Activated CD4-positive, alpha-beta T cell treated with anti-CD3 and anti-CD28 coated beads, Interleukin-2, amount 50 U/mL, for 48 hours (primary cell): Measurements from ENCODE around the gene RAI1.
A peak's percentile ranks its signal among the peaks of the same experiment; 100 is the strongest.
"Not testable (repeated sequence)": the region's sequence is repeated elsewhere in the genome, so short reads cannot be mapped to it uniquely, and the experiment has no call there.

Source experiments
- DNase-seq, 2 experiments: peaks; one replicate each; pipeline ENCODE4 v3.0.0-alpha.2; 2020

The RAI1 gene

DNA sequence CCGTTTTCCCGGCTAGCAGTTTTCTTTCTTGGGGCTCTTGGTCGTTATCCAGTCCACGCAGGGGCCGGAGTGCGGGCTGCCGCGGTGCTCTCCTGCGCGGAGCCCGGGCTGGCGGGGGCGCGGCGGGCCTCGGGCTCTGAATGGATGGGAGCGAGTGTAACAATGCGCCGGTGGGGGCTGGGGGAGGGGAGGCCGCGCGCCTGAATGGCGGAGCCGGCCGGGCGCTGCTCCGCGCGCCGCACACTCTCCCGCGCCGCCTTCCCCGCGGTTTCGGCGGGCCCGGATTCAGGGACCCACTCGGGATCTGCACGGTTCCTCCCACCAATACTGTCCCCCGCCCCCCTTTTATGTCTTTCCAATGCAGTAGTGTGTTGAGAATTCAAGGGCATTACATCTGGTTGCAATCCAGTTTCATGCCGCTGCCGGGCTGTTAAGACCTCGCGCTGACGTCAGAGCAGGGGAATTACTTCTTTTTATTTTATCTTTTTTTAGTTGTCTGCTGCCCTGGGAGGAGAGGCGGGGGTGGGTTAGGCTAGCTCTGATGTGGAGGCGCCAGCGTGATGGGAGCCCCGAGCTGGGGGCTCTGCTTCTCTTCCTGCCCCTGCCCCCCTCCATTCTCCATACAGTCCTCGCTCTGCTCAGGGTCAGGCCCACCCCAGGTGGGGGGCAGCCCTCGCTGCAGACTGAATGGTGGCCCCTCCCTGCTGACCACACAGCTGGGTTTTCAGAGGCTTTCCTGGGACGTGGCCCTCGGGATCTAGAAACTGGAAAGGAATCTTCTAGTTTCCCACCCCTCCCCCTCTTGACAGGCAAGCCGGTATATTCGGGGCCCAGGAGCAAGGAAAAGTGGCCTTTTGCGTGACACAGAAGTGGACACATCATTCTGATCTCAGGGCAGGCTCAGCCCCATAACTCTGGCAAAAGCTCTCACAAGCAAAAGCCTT is 1.8 kb downstream of the RAI1 start:
- DNase-seq: peak; percentile 71 to 77

DNA sequence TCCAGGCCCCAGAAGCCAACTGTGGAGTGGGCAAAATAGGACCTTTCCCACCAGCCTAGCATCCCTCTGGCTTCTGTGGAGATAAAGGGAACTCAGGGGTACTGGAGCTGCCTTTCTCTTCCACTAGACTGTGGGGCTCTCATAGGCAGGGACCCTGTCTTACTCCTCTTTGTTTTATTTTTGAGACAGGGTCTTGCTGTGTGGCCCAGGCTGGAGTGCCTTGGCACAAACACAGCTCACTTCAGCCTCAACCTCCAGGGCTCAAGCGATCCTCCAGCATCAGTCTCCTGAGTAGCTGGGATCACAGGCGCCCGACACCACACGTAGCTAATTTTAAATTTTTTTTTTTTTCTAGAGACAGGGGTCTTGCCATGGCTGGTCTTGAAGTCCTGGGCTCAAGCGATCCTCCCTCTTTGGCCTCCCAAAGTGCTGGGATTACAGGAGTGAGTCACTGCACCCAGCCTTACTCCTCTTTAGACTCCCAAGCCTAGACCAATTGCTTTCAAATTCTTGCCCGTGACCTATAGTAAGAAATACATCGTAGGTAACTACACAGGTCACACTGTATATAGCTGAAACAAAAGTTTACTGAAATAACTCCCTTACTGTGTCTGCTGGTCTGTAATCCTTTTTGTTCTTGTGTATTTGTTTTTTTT is 2.6 kb downstream of the RAI1 start:
- no peak for DNase-seq

DNA sequence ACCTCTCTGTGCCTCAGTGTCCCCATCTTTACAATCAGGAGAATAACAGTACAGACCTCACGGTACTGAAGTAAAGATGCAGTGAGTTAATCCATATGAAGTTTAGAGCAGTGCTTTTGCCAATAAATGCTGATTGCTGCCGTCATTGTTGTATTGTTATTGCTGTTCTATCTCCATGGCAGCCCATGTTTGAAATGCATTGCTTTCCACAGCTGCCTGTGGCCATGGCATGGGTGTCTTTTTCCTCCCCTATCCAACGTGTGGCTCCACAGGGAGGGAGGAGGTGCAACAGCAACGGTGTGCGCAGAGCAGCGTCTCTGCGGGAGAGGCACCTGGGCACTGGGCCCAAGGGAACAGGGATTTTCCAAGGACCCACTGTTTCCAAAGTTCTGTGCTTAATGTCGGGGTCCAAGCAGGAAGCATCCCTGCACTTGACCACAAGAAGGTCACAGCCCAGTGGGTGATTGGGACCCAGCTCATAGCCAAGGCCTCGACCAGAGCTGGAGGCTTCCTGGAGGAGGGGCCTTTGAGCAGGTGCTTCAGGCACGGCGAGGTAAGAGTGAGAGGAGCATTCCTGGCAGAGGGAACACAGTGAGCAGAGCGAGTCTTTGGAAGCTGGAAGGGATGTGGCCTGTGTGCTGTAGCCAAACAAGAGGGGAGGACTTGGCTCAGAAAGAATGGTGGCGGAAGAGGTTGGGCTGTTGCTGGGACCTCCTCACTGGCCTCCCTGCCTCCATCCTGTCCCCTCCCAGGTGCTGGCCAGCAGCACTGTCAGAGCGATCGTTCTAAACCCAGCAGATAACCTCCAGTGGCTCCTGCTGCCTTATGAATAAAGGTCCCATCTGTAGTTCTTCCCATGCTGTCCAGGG is 3.9 kb downstream of the RAI1 start:
- DNase-seq: no peak

DNA sequence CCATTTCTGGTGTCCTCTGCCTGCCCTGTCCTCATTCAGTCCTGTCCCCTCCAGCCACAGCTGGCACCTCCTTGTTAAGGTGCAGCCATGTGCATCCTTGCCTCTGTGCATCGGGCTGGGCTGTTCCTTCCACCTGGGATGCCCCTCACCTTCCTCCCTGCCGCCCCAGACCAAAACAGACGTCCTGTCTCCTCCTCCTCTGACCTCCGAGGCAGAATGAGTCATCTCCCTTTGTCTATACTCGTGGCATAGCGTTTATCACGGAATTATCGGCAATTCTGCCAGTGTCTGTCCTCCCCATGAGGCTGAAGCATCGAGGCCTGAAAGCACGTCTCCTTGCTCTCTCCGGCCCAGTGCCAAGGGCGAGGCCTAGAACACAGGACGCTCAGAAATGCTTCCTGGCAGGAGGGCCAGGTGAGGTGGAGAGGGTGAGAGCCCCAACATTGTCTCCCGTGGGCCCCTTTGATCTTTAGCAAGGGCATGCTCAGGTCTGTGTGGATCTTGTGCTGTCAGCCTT is 4.6 kb downstream of the RAI1 start:
- no peak for DNase-seq

DNA sequence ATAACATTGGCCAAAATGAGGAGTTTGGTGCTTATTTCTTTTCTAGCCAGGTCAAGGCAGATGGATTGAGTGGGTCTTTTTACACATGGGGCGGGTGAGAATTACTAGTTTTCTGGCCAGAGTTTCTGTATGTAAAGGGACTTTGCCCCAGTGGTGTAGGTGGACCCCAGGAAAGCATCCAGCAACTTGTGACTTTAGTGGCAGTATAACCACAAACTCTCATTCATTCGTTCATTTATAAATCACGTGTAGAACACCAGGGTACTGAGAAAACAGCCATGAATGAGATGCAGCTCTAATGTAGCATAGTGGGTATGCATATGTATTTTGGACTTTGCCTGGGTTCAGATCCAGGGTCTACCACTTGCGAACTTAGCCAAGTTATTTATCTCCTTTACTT is 8.1 kb downstream of the RAI1 start:
- DNase-seq: no peak

DNA sequence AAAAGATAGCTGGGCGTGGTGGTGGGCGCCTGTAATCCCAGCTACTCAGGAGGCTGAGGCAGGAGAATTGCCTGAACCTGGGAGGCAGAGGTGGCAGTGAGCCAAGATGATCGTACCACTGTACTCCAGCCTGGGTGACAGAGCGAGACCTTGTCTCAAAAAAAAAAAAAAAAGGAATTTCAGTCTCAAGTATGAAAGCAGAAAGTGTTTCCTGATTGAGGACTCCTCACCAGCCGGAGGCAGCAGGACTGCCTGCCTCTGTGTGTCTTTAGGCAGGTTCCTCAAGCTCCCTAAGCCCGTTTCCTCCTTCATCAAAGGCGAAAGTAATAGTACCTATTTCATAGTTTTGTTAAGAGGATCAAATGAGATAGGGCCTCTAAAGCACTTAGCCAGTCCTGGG is 9.0 kb downstream of the RAI1 start:
- not testable (repeated sequence) for DNase-seq

DNA sequence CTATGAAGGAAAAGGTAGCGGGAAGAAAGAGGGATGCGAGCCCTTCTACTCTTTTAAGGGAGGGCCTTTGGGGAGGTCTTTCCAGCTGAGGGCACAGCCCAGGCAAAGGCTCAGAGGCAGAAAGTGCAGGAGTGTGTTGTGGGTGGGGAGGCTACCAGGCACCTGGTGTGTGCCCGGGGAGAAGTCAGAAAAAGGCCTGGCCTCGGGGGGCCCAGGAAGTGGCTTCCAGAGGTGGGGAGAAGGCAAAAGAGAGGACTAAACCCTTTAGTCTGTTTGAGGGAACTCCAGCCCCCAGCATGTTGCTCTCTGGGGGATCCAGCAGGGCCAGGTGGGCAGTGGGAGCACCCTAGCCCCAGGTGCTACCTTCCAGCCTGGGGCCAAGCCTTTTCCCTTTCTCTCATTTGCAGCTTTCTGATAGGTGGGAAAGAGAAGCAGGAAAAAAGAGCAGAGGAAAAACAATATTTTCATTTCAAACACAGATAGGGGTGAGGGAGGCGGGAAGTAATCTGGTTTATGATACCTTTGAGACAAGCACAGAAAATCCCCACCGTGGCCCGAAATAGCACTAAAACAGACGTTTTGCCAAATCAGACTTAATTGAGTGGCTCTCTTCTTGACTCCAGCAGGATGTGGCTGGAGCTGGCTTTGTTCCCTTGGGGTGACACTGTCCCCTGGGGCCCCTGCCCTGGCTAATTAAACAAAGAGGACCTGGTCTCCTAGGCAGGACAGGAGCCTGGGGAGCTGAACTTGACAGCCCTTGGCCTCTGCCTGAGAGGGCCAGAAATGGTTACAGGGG is 10.4 kb downstream of the RAI1 start:
- DNase-seq: no peak

DNA sequence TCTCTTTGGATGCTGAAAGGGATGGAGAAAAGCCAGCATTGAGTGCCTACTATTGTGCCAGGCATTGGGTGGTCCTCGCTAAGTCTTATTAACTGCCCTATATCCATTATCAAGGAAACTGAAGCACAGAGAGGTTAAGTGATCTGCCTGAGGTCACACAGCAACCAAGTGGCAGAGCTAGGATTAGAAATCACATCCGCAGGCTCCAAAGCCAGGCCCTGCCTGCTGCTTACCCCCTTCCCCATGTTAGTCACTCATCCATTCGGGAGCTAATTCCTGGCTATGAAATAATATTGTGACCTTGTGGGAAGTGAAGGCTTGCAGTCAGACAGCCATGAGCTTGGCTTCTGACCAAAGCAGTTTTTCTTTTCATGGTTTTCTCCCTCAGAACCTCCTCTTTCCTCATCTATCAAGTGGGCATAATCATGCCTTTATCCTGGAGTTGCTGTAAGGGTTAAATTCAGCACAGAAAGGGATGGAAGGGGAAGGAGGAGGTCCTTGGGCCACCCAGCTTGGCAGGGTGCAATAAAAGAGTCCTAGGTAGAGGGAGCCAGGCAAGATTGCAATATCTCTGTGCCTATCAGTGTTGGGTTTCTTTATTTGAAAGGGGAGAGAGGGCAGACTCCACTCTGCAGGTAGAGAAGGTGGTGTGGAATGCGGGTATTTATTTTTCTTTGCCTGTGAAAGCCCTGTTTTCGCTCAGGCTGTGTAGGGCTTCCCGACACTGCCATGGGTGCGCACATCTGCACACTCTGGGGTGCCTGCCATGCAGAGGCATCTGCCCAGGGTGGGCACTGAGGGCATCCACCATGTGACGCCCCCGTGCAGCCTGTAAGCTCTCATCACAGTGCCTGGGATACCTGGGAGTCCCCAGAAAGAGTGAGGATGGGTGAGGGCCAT is 11.3 kb downstream of the RAI1 start:
- DNase-seq: no peak

DNA sequence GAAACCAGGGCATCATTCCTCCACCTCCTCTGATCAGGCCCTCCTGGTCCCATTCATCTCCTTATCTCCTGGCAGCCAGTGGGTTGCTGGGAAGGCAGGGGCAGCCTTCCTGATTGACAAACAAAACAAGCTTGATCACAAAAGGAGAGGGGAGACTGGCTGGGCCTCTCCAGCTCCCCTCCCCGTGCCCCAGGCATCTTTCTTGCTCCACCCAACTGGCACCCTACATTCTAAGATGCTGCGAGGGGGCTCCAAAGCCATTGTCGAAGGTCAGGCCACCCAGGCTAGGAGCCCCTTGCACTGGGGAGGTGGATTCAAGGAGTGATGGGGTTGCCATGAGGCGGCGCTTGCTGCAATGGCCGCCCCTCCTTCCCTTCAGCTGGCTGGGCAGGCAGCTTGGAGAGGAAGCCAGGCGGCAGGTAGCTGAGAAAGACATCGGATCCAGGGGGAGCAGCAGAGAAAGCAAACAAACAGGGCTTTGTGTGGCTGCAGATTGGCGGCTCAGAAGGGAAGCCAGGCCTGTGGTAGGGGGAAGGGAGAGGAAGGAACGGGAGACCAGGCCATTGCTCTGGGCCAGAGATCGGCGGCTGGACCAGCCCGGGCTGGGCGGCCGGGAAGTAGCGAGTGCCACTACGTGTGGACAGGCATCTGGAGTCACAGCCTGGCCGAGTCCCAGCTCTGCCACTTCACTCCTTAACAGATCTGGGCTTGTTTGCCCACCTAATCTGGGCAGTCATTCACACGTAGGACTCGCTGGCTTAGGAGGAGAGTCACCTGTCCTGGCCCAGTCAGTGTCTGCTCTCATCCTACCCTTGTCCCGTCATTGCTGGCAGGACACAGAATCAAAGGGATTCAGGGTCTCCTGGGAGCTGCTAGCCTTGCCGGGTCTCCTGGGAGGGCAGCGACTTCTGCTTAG is 12.3 kb downstream of the RAI1 start:
- peak in 1 of 2 experiments; percentile 18 for DNase-seq

DNA sequence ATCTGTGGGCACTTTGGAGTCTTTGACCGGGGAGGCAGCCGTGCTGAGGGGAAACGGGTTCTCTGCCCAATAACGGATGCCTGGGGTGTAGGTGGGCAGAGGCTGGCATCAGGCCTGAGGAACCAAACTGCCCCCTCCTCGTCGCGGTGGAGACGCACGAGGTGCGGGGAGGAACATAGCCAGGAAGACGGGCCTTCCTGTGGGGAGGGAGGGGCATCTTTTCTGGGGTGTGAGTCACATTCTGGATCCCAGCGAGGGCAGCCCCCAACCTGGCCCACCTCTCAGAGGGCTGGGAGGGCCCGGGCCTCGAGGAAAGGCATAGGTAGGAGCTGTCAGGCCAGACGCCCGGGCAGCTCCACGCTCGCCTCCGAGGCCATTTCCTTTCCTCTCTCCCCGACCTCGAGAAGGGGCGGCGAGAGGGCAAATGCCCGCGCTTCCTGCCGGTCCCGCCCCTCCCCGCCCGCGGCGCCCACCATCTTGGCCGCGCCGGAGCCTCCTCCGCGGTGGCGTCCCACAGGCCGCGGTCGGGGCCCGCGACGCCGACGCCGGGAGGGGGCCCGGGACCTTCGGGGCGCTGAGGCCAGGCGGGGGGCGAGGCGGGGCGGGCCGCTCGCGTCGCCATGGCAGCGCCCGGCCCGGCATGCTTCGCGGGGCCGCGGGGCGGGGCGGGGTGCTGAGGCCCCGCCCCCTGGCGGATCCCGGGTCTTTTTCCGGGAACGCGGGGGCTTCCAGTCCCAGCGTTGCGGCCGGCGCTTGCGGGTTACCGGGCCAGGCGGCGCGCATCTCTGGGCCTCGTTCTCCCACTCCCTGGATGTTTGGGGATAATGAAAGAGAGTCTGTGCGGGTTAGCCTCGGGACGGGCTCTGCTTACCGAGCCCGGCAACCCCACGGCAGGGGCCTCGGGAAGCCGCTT is 13.2 kb downstream of the RAI1 start:
- peak; percentile 64 to 68 for DNase-seq

DNA sequence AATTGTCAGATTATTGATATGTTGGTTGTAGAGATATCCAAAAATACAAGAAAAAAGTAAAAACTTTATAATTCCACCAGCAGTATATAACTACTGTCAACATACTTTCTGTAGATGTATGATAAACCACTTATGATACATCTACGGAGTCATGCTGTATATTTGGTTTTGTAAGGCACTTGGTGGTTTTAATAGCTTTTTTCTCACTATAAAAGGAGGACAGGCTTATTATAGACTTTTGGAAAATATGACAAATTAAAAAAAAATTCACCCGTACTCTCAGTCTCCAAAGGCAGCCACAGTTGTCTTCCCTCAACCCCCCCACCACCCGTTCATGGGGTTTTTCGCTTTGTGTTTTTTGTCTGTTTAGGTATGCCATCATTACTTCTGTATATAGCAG is 14.8 kb downstream of the RAI1 start:
- no peak for DNase-seq

DNA sequence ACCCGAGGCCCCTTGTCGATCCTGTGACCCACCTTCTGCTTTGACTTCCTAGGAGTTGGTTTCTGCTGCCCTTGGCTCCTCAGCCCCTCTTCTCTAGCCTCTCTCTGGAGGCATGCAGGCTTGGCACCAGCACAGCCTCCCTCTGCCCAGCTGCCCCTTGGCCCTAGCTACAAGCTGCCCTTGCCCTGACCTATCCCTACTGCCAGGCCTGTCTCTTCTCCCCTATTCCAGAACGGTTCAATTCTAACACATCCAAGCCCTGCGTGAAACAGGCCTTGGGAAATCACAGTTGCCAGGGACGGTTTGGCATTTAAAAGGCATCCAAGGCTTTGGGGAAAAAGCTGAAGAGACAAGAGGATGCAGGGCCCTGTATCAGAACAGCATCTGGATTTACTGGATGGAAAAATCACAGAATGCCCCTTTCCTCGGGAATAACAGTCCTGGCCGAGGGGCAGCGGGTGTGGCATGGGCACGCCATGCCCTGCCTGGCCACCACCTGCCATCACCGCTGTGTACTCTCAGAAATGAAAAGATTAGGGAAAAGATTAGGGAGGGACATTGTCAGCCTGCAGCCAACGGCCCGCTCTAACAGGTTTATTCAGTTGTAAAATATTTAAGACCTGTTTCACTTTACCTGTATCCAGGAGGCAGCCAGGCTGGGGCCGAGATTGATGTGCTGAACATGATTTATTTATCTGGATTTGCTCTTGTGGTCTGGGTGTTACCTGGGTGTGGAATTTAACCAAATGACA is 15.8 kb downstream of the RAI1 start:
- no peak for DNase-seq

DNA sequence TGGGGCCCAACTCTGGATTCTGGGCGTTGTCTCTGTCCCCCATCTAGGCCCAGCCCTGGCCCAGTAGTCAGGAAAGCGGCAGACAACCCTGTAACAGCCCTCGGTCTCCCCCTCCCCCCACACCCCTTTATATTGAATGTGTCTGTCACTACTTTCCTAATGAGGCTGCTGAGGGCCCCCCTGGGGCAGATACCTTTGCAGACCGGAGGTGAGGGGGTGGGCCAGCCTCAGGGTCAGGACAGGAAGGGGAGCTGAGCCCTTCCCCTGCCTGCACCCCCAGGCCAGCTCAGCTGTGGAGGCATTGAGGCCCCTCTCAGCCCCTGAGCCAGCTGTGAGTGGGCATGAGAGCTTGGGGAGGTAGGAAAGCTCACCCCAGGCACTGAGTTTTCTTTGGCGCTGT is 17.1 kb downstream of the RAI1 start:
- DNase-seq: no peak

DNA sequence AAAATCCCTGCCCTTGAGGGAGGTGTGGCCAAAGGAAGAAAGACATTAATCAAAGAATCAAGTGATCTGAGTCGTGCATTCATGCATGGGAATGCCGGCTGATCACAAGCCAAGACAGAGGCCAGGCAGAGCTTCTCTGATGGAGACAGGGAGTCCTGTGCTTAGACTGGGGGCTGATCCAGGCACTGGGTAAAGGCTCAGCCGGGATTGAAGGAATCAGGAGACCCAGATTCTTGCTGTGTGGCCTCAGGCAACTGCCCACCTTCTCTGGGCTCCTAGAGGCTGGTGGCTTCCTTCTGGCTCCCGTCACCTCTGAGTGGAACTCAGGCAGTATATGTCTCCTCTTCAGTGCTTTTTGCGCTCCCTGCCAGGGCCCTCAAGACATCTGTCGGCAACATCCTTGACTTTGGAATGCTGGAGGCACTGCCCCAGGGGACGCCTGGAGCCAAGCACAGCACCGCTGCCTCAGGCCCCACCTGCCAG is 17.7 kb downstream of the RAI1 start:
- no peak for DNase-seq

DNA sequence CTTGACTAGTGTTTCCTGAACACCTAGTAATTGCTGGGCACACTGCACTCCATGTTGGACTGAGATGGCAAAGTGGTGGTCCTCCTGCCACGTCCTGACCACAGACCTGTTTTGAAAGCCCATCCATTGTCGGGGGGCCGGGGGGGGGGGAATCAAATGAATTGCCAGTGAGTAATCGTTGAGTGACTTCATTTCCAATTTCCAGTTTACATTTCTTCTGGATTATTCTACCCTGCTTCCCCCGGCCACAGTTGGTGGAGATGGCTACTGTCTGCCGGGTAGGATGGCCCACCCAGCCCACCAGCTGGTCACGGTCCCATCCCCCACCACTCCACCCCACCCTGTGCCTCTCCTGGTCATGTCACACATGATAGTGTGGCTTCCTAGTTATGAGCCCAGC is 18.2 kb downstream of the RAI1 start:
- no peak for DNase-seq

DNA sequence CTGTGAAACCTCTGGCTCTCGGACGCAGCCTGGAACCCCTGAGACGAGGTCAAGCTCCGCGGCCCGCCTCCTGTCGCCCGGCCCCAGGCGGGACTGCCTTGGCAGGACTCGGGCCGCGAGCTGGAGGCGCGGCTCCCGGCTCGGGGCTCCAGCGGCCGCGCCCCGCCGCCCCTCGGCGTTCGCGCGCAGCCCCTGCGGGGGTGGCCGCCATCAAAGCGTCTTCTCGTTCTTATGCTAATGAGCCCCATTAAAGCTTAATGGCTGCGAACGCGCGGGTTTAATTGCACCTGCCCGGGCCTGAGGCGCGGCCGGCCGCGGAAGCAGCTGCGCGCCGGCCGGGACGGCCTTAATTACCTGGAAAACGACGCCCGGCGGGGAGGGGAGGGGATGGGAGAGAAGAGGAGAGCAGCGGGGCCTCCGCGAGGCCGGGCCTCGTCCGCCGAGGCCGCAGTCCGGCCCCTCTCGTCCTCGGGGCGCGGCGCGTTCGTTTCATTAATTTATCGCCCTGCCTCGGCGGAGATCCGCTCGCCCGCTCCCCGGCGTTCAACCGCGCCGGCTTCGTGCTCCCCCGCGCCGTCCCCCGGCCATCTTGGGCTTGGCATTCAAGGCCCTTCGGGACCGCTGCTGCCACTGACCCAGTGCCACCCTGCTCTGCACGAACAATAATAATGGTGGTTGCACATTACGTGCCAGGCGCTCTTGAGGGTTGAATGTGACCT is 19.2 kb downstream of the RAI1 start:
- DNase-seq: no peak

DNA sequence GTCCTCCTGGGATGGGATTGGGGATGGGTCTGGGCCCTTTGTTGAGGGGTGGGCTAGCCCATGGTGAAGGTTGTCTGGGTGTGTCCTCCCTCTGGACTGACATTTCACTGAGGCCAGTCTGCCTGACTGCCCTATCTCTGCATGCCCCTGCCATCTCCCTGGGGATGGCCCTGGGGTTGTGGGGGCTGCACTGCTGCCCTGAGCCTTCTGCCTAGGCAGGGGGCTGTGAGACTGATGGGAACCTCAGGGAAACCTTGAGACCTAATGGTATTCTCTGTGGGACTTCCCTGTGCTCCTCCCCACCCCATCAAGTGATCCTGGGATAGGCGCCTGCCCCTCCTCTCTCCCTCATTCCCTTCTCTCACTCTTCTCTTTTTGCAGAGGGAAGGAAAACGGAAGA is 19.9 kb downstream of the RAI1 start:
- no peak for DNase-seq
